ENCODE measurements around the gene PAX8. TPM values are rescaled to one million over a fixed set of nuclear protein-coding genes. Genes with fewer than 3 reads are reported as not detected.

The PAX8 gene
- total RNA-seq, 1 donor from 2014 or later: 1.6 TPM

DNA sequence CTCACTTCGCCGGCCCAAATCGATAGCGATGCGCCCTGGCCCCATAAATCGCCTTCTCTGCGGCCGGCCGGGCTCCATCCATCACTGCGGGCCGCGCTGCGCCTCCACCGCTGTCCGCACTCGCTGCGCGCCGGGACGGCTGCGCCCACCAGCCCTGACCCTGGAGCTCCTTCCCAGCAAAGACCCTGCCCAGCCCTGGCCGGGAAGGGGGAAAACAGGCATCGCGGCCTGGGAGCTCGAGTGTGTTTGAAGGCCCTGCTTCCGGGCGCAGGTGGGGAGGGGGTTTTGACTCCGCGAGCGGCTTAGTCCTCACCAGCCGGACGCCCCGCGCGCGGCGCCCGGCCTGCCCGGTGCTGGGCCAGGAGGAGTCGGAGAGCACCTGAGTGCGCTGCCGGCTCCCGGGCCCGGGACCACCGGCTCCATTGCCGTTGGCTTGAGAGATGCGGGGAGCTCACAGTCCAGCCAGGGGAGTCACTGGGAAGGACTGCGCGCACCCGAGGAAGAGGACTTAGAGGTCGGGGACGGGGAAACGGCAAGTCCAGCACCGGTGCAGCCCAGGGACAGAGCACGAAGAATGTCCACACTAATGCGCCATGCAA lies 1.1 kb downstream of the PAX8 start:
- ATAC-seq (peak; percentile 21), DNase-seq (no peak)
- no peak overlapping the region for H3K4me3 ChIP-seq
- intact Hi-C loops (cut with DNase I): no loop called here
- no peak overlapping the region for H3K27ac ChIP-seq
- H3K9me3 ChIP-seq: no peaks in the 10 kb centered on the region
- peaks cover 62% of the 10 kb centered on the region for H3K27me3 ChIP-seq
- H3K4me1 ChIP-seq: peaks cover 10% of the 10 kb centered on the region
- H3K36me3 ChIP-seq: no peaks in the 10 kb centered on the region
- TF ChIP-seq, protein P1, sequence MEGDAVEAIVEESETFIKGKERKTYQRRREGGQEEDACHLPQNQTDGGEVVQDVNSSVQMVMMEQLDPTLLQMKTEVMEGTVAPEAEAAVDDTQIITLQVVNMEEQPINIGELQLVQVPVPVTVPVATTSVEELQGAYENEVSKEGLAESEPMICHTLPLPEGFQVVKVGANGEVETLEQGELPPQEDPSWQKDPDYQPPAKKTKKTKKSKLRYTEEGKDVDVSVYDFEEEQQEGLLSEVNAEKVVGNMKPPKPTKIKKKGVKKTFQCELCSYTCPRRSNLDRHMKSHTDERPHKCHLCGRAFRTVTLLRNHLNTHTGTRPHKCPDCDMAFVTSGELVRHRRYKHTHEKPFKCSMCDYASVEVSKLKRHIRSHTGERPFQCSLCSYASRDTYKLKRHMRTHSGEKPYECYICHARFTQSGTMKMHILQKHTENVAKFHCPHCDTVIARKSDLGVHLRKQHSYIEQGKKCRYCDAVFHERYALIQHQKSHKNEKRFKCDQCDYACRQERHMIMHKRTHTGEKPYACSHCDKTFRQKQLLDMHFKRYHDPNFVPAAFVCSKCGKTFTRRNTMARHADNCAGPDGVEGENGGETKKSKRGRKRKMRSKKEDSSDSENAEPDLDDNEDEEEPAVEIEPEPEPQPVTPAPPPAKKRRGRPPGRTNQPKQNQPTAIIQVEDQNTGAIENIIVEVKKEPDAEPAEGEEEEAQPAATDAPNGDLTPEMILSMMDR (IDR thresholded peaks at IDR 0.05): no peak

GRCh38 chr2:113276761-113277425 lies 1.8 kb downstream of the PAX8 start:
- ATAC-seq (no peak), DNase-seq (no peak)

DNA sequence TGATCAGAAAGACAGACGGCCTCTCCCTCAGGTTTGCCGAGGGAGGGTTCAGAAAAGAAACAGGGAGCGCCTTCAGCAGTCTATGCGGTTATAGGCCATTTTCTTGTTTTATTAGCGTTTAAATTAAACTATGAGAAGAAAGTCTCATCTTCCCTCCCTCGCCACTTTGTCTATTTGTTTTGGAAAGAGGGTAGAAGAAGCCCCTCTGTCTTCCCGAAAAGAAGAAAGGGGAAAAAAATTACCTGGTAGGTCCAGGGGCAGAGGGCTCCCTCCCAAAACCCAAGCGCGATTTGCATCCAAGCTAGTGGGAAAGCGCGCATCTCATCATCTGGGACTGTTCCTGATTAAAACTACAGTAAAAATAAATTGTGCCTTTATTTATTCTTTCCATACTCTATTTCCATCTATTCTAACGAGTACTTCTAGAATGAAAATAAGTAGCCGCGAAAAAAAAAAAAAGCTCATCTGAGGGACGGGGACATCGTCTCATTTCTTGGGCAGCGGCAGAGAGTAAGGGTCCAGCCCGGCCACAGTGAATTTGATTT lies 2.4 kb downstream of the PAX8 start:
- peaks cover 74% of the 10 kb centered on the region for H3K27me3 ChIP-seq
- no peak for DNase-seq
- no peak for ATAC-seq
- no peak overlapping the region for H3K27ac ChIP-seq
- H3K4me3 ChIP-seq: no peak overlapping the region
- intact Hi-C loops (cut with DNase I): no loop called here
- H3K4me1 ChIP-seq: peaks cover 10% of the 10 kb centered on the region
- H3K36me3 ChIP-seq: no peaks in the 10 kb centered on the region
- TF ChIP-seq, protein P1 (IDR thresholded peaks at IDR 0.05): no peak
- H3K9me3 ChIP-seq: no peaks in the 10 kb centered on the region

More at GRCh38 chr2:113276761-113277425, 1.8 kb downstream of the PAX8 start:
- Histone ChIP-seq H3K4me3 (no peak overlapping the region), H3K9me3 (no peaks in the 10 kb centered on the region), H3K27ac (no peak overlapping the region), H3K27me3 (peaks cover 68% of the 10 kb centered on the region), H3K36me3 (no peaks in the 10 kb centered on the region), H3K4me1 (peaks cover 10% of the 10 kb centered on the region)
- intact Hi-C loops (cut with DNase I): no loop called here
- TF ChIP-seq, protein P1 (IDR thresholded peaks at IDR 0.05): no peak

- H3K9me3 ChIP-seq: no peaks in the 10 kb centered on the region
- H3K36me3 ChIP-seq: no peaks in the 10 kb centered on the region
- no peak overlapping the region for H3K4me3 ChIP-seq
- H3K27me3 ChIP-seq: peaks cover 76% of the 10 kb centered on the region
- DNase-seq (no peak), ATAC-seq (no peak)
- H3K27ac ChIP-seq: no peak overlapping the region
- H3K4me1 ChIP-seq: peaks cover 10% of the 10 kb centered on the region
- intact Hi-C loops (cut with DNase I): no loop called here
- TF ChIP-seq, protein P1 (IDR thresholded peaks at IDR 0.05): no peak
Observed at GRCh38 chr2:113275556-113276215, 3.0 kb downstream of the PAX8 start.

DNA sequence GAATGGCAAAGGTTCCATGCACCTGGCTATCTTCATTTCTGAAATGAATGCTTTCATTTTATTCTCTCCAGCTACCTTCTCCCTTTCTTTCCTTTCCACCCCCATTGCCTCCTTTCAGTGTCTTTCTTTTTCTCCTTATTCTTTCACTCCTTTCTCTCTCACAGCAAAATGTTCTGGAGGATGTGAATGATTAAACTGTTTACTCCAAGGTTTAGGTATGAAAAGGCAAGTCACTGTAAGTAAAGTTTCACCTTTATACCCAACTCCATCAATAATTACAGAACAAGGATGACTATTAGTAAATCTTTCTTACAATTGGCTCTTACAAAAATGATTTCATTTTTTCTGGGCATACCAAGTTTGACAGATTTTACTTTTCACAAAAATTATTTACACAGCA lies 4.3 kb downstream of the PAX8 start:
- Histone ChIP-seq H3K36me3 (no peaks in the 10 kb centered on the region), H3K27me3 (peaks cover 76% of the 10 kb centered on the region), H3K4me1 (peaks cover 10% of the 10 kb centered on the region), H3K27ac (no peak overlapping the region), H3K4me3 (no peak overlapping the region), H3K9me3 (no peaks in the 10 kb centered on the region)
- DNase-seq (no peak), ATAC-seq (no peak)
- intact Hi-C loops (cut with DNase I): no loop called here
- TF ChIP-seq, protein P1 (IDR thresholded peaks at IDR 0.05): no peak

All from upper lobe of right lung (tissue), 1 donor.